Measurements from ENCODE around the gene FPR3. TPM values are rescaled to one million over a fixed set of nuclear protein-coding genes. Genes with fewer than 3 reads are reported as not detected.

The FPR3 gene
- total RNA-seq, 1 donor from 2014 or later: not detected

DNA sequence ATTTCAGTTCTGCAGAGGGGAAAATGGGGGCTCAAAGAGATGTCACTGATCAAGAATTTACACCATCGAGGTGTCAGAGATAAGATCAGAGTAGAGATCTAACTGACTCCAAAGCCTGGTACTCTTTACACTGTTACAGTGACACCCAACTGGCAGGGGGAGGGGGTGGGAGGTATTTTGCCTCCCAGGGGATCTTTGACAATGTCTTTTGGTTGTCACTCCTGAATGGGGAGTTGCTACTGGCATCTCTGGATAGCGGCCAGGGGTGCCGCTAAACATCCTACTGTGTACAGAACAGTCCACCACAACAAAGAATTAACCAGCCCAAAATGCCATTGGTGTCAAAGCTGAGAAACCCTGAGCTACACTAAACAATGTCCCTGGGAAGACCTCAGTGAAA lies 3.1 kb downstream of the FPR3 start:
- no peak overlapping the region for H3K27ac Mint-ChIP-seq
- TF ChIP-seq, protein P1, sequence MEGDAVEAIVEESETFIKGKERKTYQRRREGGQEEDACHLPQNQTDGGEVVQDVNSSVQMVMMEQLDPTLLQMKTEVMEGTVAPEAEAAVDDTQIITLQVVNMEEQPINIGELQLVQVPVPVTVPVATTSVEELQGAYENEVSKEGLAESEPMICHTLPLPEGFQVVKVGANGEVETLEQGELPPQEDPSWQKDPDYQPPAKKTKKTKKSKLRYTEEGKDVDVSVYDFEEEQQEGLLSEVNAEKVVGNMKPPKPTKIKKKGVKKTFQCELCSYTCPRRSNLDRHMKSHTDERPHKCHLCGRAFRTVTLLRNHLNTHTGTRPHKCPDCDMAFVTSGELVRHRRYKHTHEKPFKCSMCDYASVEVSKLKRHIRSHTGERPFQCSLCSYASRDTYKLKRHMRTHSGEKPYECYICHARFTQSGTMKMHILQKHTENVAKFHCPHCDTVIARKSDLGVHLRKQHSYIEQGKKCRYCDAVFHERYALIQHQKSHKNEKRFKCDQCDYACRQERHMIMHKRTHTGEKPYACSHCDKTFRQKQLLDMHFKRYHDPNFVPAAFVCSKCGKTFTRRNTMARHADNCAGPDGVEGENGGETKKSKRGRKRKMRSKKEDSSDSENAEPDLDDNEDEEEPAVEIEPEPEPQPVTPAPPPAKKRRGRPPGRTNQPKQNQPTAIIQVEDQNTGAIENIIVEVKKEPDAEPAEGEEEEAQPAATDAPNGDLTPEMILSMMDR (IDR thresholded peaks at IDR 0.05; ENCODE audit: unreplicated experiment): no peak
- H3K9me3 Mint-ChIP-seq (ENCODE audit: low read depth): peaks cover 23% of the 10 kb centered on the region
- H3K27me3 Mint-ChIP-seq: no peaks in the 10 kb centered on the region
- no peaks in the 10 kb centered on the region for H3K36me3 Mint-ChIP-seq (ENCODE audit: insufficient read depth)
- DNase-seq (ENCODE audit: low spot score, unreplicated experiment): no peak
- no peak overlapping the region for H3K4me3 Mint-ChIP-seq (ENCODE audit: low read depth)
- H3K4me1 Mint-ChIP-seq (ENCODE audit: low read depth): no peaks in the 10 kb centered on the region

DNA sequence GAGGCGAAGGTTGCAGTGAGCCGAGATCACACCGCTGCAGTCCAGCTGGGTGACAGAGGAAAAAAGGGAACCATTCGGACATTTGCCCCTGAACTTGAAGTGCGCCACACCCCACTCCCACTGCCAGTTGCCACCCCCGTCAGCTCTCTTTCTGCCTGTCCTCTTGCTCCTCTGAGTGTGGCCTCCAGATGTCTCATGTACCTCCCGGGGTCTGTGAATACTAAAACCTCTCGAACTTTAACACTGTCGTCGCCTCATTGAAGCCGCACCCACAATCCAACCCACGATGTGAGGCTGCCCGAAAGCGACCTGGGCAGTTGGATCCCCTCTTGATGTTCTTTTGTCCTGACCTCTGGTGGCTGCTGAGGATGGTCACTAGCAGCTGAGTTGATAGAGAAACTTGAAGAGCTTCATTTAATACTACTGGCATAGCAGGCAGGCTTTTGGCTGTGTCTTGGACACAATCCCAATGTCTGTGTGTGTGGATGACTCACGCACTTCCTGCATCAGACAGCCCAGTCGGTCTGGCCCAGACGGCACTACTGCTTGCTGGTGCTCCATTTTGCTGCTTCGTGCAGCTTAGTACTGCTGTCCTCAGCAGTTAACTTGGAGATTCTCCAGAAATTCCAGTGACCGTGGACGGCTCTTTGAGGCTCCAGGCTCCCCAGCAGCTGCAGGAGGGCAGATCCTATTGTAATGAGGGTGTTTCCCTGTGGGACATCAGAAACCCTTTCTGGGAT lies 4.2 kb downstream of the FPR3 start:
- no peak for DNase-seq (ENCODE audit: low spot score, unreplicated experiment)
- no peak overlapping the region for H3K4me3 Mint-ChIP-seq (ENCODE audit: low read depth)
- no peaks in the 10 kb centered on the region for H3K27me3 Mint-ChIP-seq
- TF ChIP-seq, protein P1 (IDR thresholded peaks at IDR 0.05; ENCODE audit: unreplicated experiment): no peak
- no peak overlapping the region for H3K27ac Mint-ChIP-seq
- H3K9me3 Mint-ChIP-seq (ENCODE audit: low read depth): peaks cover 23% of the 10 kb centered on the region
- no peaks in the 10 kb centered on the region for H3K4me1 Mint-ChIP-seq (ENCODE audit: low read depth)
- no peaks in the 10 kb centered on the region for H3K36me3 Mint-ChIP-seq (ENCODE audit: insufficient read depth)

DNA sequence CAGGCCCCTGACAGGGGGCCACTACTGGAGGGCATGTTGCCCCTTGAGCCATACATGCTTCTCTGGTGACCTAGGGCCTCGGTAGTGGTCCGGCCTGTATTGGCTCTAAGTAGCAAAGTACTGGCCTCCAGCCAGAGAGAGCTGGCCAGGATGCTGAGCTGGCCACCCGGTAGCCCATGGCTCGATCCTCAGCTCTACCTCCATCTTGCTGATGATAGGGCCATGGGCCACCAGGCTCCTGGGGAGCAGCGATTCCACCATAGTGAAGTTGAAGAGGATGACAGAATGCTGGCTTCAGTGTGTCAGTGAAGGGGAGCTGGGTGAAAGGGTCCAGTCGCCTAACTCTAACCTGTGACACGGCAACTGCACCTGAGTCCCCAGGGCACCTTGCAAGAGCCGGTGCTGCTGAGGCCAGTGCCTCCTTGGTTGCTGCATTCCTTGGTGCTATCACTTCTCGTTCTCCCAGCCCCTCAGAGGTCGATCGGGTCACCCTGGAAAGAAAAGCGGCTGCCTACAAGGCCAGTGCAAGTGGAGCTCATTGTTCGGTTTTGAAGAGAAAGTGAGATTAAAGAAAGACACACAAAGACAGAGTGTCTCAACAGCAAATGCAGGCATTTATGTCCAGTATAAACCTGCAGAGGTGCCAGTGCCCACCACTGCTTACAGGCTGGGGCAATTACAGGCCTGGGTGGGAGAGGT lies 5.0 kb downstream of the FPR3 start:
- no peak for DNase-seq (ENCODE audit: low spot score, unreplicated experiment)
- Mint-ChIP-seq H3K27me3 (no peaks in the 10 kb centered on the region), H3K4me3 (ENCODE audit: low read depth) (no peak overlapping the region), H3K27ac (no peak overlapping the region), H3K9me3 (ENCODE audit: low read depth) (peaks cover 27% of the 10 kb centered on the region), H3K36me3 (ENCODE audit: insufficient read depth) (peaks cover 2% of the 10 kb centered on the region), H3K4me1 (ENCODE audit: low read depth) (no peaks in the 10 kb centered on the region)
- TF ChIP-seq, protein P1 (IDR thresholded peaks at IDR 0.05; ENCODE audit: unreplicated experiment): no peak

DNA sequence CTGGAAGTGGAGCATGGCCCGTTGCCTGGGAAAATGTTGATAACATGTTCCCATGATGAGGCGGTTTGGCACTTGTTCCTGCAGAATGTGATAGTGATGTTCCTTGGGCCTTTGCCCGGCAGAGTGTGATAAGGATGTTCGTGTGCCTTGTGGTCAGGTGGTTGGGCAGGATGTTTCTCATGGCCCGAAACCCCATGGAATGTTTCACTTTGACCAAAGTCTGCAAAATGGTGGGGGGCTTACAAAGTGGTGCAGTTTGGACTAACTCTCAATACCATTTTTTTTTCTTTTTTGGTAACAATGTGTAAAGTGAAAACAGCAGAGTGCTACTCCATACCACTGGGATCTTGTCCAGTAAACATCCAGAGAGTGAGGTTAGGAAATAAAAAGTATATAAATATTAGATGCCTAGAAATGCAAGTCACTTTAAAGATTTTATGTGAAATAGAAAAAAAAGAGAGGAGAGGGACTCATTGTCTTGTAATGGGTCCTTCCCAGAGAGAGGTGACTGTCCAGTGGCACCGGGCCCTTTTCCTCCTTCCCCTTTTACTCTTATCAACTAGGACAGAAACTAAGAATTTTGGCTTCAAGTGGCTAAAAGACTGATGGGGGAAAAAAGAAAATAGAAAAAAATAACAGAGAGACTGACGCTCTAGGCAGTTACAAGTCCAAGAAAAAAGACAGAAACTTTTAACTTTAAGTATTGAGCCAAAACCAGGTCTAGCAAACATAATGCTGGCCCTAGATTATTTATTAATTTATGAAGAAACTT lies 5.7 kb downstream of the FPR3 start:
- Mint-ChIP-seq H3K4me3 (ENCODE audit: low read depth) (no peak overlapping the region), H3K9me3 (ENCODE audit: low read depth) (peaks cover 27% of the 10 kb centered on the region), H3K36me3 (ENCODE audit: insufficient read depth) (peaks cover 2% of the 10 kb centered on the region), H3K27me3 (no peaks in the 10 kb centered on the region), H3K27ac (no peak overlapping the region), H3K4me1 (ENCODE audit: low read depth) (no peaks in the 10 kb centered on the region)
- TF ChIP-seq, protein P1 (IDR thresholded peaks at IDR 0.05; ENCODE audit: unreplicated experiment): no peak
- DNase-seq (ENCODE audit: low spot score, unreplicated experiment): no peak

DNA sequence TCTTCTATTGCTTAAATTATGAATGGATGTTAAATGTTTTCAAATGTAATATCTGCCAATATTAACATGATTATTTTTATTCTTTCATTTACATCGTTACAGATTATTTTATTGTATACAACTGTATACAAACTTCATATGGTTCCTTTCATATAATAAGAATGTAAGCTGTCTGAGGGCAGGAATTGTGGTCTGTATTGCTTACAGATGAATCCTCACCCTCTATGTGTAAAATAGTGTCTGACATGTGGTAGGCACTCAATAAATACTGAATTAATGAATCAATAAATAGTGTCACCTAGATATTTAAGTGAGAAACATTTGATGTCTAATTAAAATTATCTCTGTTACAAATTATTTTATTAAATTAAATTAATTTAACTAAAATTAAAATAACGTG lies 7.8 kb downstream of the FPR3 start:
- no peak for DNase-seq (ENCODE audit: low spot score, unreplicated experiment)
- H3K27me3 Mint-ChIP-seq: no peaks in the 10 kb centered on the region
- H3K4me3 Mint-ChIP-seq (ENCODE audit: low read depth): no peak overlapping the region
- peaks cover 22% of the 10 kb centered on the region for H3K9me3 Mint-ChIP-seq (ENCODE audit: low read depth)
- peaks cover 2% of the 10 kb centered on the region for H3K36me3 Mint-ChIP-seq (ENCODE audit: insufficient read depth)
- TF ChIP-seq, protein P1 (IDR thresholded peaks at IDR 0.05; ENCODE audit: unreplicated experiment): no peak
- no peak overlapping the region for H3K27ac Mint-ChIP-seq
- H3K4me1 Mint-ChIP-seq (ENCODE audit: low read depth): no peaks in the 10 kb centered on the region

Measured in progenitor cell of endocrine pancreas (in vitro differentiated cells).